HG02571 (cell line): ENCODE data around the gene C1QTNF12.

ENCODE experiments used
- ATAC-seq: cut with Tn5 transposase; IDR thresholded peaks from one replicate; pipeline ENCODE4 v1.9.1; 2021; ENCODE audit warnings: mild to moderate bottlenecking, moderate library complexity; ENCODE audit not compliant: unreplicated experiment

Gene C1QTNF12

DNA sequence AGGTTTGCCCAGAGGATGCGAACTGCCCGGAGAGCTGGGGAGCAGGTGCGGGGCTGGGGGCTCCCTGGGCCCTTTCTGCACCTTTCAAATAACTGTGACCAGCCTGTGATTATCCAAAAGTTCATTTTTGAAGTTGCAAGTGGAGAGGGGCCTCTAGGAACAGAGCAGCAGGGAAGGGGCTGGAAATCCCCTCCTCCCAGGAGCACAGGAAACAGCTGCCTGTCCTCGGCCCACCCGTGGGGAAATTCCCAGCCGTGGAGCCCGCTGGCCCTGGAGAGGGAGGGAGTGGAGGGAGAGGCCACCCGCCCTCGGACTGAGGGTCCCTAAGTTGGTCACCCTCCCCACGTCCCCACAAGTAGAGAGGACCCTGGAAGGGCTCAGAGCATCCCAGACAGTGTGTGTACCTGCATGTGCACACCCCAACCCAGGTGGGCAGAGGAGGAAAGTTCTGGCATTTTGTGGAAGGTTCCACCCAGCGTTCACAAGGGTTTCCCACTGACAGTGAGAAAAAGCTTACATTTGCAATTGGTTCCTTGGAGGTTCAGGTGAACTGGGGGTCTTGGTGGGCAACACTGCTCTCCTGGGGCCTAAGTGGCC is 31.3 kb downstream of the C1QTNF12 start:
- ATAC-seq, result no peak

- no peak for ATAC-seq
Measured at GRCh38 chr1:1213345-1214265, 32.9 kb downstream of the C1QTNF12 start, which contains the start of gene TNFRSF4. Gene TNFRSF4, minus strand, starts transcription at chr1:1214153. Its CDS starts 26 bp downstream, at chr1:1214127.

DNA sequence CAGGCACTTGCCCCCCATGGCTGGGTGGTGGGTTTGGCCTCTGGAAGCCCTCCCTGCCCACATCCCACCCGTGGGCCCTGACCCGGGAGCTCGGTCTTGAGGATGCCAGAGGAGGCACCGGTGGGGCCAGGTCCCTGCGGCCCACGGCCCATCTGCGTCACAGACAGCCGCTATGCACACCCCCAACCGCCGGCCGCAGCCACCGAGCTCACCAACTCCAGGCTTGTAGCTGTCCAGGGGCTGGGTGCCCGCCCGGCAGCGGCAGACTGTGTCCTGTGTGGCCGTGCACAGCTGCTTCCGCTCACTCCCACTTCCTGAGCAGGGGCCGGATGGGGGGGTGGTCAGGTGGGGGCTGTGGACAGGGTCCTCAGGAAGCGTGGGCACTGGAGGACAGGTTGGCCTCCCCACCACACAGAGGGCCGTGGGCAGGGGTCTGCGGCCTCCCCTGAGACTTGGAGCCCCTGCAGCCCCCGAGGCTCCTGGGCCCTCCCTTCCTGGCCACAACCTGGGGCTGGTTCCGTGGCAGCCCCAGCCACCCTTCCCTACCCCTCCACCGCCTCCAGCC is 33.7 kb downstream of the C1QTNF12 start:
- no peak for ATAC-seq

DNA sequence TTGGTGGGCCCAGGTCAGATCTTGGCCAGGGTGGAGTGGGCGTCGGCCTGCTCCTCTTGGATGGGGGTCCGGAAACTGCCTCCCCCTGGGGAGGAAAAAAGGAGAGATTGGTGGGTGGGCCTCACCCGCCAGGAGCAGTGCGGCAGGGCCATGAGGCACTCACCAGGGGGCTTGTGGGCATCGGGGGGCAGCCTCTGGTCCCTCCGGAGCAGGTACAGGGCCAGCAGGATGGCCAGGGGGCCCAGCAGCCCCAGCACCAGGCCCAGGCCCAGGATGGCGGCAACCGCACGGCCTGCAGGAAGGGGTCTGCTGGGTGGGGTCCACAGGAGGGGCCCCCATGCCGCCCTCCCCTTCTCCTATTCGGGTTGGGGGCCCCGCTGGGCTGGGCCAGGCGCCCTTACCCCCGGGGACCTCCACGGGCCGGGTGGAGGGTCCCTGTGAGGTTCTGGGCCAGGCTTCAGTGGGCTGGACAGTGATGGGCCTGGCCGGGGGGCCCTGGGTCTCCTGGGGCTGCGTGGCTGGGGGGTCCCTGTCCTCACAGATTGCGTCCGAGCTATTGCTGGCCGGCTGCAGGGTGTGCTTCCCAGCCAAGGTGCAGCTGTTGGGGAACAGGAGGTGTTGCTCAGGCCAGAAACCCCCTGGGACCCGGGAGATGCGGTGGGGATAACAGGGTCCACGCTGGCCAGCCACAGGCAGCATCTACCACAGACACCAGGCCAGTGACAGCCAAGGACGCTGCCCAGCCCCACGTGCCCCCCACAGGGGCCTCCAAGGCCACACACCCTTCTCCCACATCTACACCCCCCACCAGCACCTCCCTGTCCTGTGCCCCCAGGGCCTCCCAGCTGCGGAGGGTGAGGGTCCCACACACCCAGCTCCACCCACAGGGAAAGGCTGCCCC is 34.7 kb downstream of the C1QTNF12 start:
- ATAC-seq, result no peak

GRCh38 chr1:1210726-1211540 is 35.6 kb downstream of the C1QTNF12 start:
- ATAC-seq, result no peak

DNA sequence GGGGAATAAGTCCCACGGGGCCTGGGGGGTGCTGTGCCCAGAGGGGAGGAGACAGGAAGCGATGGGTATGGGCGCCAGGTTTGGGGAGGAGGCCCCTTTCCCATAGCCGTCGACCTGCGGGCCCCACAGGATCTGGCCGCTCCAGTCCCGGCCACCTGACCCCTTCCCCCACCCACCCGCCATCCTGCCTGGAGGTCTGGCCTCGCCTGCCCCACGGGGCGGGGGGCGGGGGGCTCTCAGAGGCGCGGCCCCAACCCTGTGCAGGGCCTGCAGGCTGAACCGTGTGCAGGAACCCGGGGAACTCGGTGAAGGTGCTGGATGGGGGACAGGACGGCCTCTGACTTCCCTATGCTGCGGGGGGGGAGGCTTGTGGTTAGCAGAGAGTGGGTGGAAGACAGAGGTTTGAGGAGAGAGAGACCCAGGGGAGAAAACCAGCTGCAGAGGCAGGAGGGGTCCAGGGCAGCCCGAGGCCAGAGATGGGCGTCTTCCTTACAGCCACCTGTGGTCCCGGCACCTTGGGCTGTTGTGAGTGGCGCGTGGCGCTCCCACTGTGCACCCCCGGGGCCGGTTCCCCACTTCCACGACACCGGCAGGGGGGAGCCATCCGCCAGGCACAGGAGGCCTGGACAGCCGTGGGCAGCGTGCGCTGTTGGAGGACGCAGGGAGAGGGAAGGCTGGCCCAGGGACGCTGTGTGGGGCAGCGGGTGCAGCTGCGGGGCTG is 37.6 kb downstream of the C1QTNF12 start:
- ATAC-seq, result no peak

DNA sequence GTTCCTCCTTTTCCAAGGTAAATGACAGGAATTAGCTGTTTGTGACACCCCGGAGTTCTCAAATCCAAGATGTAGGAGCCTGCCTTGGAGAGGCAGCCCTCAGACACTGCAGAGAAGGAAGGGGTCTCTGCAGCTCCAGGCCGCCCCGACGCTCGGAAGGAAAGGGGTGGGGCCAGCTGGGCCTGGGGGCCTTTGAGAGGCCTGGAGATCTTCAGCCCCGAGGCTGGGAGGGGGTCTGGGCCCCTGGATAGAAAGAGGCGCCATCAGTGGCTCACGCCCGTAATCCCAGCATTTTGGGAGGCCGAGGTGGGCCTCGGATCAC is 39.0 kb downstream of the C1QTNF12 start:
- no peak for ATAC-seq

- no peak for ATAC-seq
Measured at GRCh38 chr1:1206966-1207531, 39.5 kb downstream of the C1QTNF12 start.

- no peak for ATAC-seq
Measured at GRCh38 chr1:1206376-1206965, 40.1 kb downstream of the C1QTNF12 start, which contains the start of gene TNFRSF18. Gene TNFRSF18, minus strand, starts transcription at chr1:1206592. Its CDS starts 21 bp downstream, at chr1:1206571.

DNA sequence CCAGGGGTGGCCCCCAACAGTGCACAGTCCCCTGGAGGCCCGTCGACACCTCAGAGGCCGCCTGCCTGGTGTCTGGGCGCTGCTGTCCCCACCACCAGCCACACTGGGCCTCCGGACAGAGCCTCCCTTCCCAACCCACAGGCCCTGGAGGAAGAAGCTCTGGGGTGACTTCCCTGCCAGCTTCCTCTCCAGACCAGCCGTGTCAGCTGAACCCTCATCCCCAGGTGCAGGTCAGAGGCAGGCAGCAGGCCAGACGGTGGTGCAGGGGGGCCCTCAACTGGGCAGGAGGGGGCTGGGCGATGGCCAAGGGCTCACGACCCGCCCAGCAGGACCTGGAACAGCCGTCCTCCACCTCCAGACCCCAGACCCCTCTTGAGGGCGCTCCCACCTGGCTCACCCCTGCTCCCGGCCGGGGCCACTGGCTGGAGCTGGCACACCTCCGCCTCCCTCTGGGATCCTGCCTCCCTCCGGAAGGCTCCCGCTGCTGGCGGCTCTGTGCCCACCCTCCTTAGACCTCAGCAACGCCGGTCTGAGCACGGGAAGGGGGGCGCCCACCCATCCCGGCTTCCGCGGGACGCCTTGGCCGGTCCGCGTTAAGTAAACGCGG is 40.6 kb downstream of the C1QTNF12 start:
- no peak for ATAC-seq

- no peak for ATAC-seq
Measured at GRCh38 chr1:1204998-1205768, 41.3 kb downstream of the C1QTNF12 start.

- ATAC-seq, result no peak
Measured at GRCh38 chr1:1204425-1204920, 42.0 kb downstream of the C1QTNF12 start.

- ATAC-seq, result no peak
Measured at GRCh38 chr1:1203561-1204424, 42.7 kb downstream of the C1QTNF12 start.

GRCh38 chr1:1202831-1203560 is 43.5 kb downstream of the C1QTNF12 start:
- no peak for ATAC-seq

DNA sequence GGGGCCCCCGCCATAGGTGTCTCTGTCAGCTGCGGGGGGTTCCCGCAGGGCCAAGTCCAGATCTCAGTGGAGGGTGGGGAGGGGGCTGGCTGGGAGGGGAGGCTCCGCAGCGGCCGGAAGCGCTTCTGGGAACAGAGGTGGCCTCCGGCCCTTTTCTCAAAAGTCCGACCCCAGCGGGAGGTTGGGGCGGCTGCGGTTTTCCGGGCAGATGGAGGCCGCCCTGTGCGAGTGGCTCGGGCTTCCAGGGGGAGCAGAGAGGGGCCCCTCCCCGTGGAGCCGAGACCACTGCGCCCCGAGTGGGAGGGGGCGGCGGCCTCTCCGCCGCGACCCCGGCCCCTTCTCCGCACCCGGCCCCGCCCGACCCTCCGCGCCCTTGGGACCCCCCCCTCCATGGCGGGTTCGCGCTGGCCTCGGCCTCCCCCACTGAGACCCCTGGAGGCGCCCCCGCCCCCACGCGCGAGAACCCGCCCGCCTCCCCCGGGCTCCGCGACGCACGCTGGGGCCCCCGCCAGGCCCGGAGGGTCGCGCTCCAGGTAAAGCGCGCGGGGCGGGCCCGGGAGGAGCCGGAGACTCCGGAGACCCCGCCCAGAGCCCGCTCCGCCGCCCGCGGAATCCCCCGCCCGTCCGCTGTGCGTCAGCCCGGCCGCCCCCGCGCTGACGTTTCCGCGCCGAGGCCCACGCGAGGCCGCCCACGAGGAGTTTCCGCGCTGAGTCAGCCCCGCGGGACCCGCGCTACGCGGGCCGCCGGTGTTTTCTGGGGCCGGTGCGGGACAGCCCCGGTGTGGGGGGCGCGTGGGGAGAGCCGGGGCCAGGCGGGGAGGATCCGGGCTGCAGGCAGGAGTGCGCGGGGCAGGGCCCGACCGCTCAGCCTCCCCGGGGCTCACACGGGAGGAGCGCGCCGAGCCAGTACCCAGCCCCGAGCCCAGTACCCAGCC is 45.4 kb downstream of the C1QTNF12 start:
- no peak for ATAC-seq
